T-helper 2 cell treated with Interferon-gamma antibody and Interleukin-4, amounts not matched to agents 5 μg/mL and 100 μg/mL, for 36 hours (primary cell): ENCODE data around the gene GRID1.

ENCODE experiments used
- DNase-seq: peaks from one replicate; pipeline ENCODE4 v3.0.0; 2021; ENCODE audit warnings: low spot score
- H3K27ac Mint-ChIP-seq: one replicate; pipeline ENCODE4 v1.8.0; 2021; ENCODE audit warnings: mild to moderate bottlenecking, mixed read lengths
- H3K27me3 Mint-ChIP-seq: one replicate; pipeline ENCODE4 v1.8.0; 2021; ENCODE audit warnings: low read depth, mixed read lengths
- H3K36me3 Mint-ChIP-seq: one replicate; pipeline ENCODE4 v1.8.0; 2021; ENCODE audit warnings: low read depth, mixed read lengths
- H3K4me1 Mint-ChIP-seq: one replicate; pipeline ENCODE4 v1.8.0; 2021; ENCODE audit warnings: low read depth, mixed read lengths
- H3K4me3 Mint-ChIP-seq: one replicate; pipeline ENCODE4 v1.8.0; 2022; ENCODE audit warnings: mild to moderate bottlenecking, moderate library complexity, mixed read lengths
- H3K9me3 Mint-ChIP-seq: one replicate; pipeline ENCODE4 v1.8.0; 2021; ENCODE audit warnings: mixed read lengths

GRID1 gene

GRCh38 chr10:86360657-86361056 lies 5.9 kb downstream of the GRID1 start:
- Mint-ChIP-seq H3K4me1 (peaks cover 5% of the 10 kb centered on the region), H3K27me3 (peaks cover 52% of the 10 kb centered on the region), H3K4me3 (no peak overlapping the region), H3K36me3 (peaks cover 1% of the 10 kb centered on the region), H3K27ac (no peak overlapping the region), H3K9me3 (no peaks in the 10 kb centered on the region)
- no peak for DNase-seq

- Mint-ChIP-seq H3K27me3 (peaks cover 45% of the 10 kb centered on the region), H3K27ac (no peak overlapping the region), H3K9me3 (no peaks in the 10 kb centered on the region), H3K36me3 (peaks cover 1% of the 10 kb centered on the region), H3K4me3 (no peak overlapping the region), H3K4me1 (peaks cover 2% of the 10 kb centered on the region)
- no peak for DNase-seq
These were observed 6.6 kb downstream of the GRID1 start for GRCh38 chr10:86359954-86360353.

- Mint-ChIP-seq H3K27ac (no peak overlapping the region), H3K36me3 (peaks cover under 1% of the 10 kb centered on the region), H3K27me3 (peaks cover 37% of the 10 kb centered on the region), H3K4me1 (peaks cover under 1% of the 10 kb centered on the region), H3K4me3 (no peak overlapping the region), H3K9me3 (no peaks in the 10 kb centered on the region)
- DNase-seq = no peak
These were observed 7.5 kb downstream of the GRID1 start for GRCh38 chr10:86359111-86359510.

GRCh38 chr10:86357676-86358075 lies 8.9 kb downstream of the GRID1 start:
- Mint-ChIP-seq H3K27me3 (peaks cover 28% of the 10 kb centered on the region), H3K36me3 (no peaks in the 10 kb centered on the region), H3K4me1 (no peaks in the 10 kb centered on the region), H3K4me3 (no peak overlapping the region), H3K9me3 (no peaks in the 10 kb centered on the region), H3K27ac (no peak overlapping the region)
- no peak for DNase-seq

- no peak overlapping the region for H3K4me3 Mint-ChIP-seq
- peaks cover 21% of the 10 kb centered on the region for H3K27me3 Mint-ChIP-seq
- DNase-seq = no peak
- no peak overlapping the region for H3K27ac Mint-ChIP-seq
- no peaks in the 10 kb centered on the region for H3K36me3 Mint-ChIP-seq
- H3K9me3 Mint-ChIP-seq = no peaks in the 10 kb centered on the region
- no peaks in the 10 kb centered on the region for H3K4me1 Mint-ChIP-seq
These were observed 9.6 kb downstream of the GRID1 start for GRCh38 chr10:86357041-86357440.

- DNase-seq = no peak
- Mint-ChIP-seq H3K27me3 (peaks cover 15% of the 10 kb centered on the region), H3K4me1 (no peaks in the 10 kb centered on the region), H3K4me3 (no peak overlapping the region), H3K27ac (no peak overlapping the region), H3K9me3 (no peaks in the 10 kb centered on the region), H3K36me3 (no peaks in the 10 kb centered on the region)
These were observed 10.3 kb downstream of the GRID1 start for GRCh38 chr10:86356296-86356695.

- H3K27me3 Mint-ChIP-seq = peaks cover 10% of the 10 kb centered on the region
- no peaks in the 10 kb centered on the region for H3K9me3 Mint-ChIP-seq
These were observed 11.0 kb downstream of the GRID1 start for GRCh38 chr10:86355571-86356038.

GRCh38 chr10:86354761-86355540 lies 11.6 kb downstream of the GRID1 start:
- no peak for DNase-seq
- no peaks in the 10 kb centered on the region for H3K36me3 Mint-ChIP-seq
- H3K4me1 Mint-ChIP-seq = no peaks in the 10 kb centered on the region
- no peak overlapping the region for H3K27ac Mint-ChIP-seq
- no peak overlapping the region for H3K4me3 Mint-ChIP-seq
- H3K9me3 Mint-ChIP-seq = no peaks in the 10 kb centered on the region
- H3K27me3 Mint-ChIP-seq = peaks cover 7% of the 10 kb centered on the region

More at GRCh38 chr10:86355571-86356038, 11.0 kb downstream of the GRID1 start:
- Mint-ChIP-seq H3K36me3 (no peaks in the 10 kb centered on the region), H3K4me1 (no peaks in the 10 kb centered on the region), H3K27ac (no peak overlapping the region), H3K4me3 (no peak overlapping the region)
- no peak for DNase-seq

- H3K4me3 Mint-ChIP-seq = no peak overlapping the region
- no peaks in the 10 kb centered on the region for H3K4me1 Mint-ChIP-seq
- no peak overlapping the region for H3K27ac Mint-ChIP-seq
- H3K36me3 Mint-ChIP-seq = no peaks in the 10 kb centered on the region
- no peak for DNase-seq
- H3K27me3 Mint-ChIP-seq = peaks cover 2% of the 10 kb centered on the region
- no peaks in the 10 kb centered on the region for H3K9me3 Mint-ChIP-seq
These were observed 12.8 kb downstream of the GRID1 start for GRCh38 chr10:86353506-86354485.

- no peaks in the 10 kb centered on the region for H3K4me1 Mint-ChIP-seq
- H3K4me3 Mint-ChIP-seq = no peak overlapping the region
- no peak overlapping the region for H3K27ac Mint-ChIP-seq
- H3K27me3 Mint-ChIP-seq = peaks cover 2% of the 10 kb centered on the region
- no peaks in the 10 kb centered on the region for H3K36me3 Mint-ChIP-seq
- H3K9me3 Mint-ChIP-seq = no peaks in the 10 kb centered on the region
- no peak for DNase-seq
These were observed 15.7 kb downstream of the GRID1 start for GRCh38 chr10:86350897-86351296.

GRCh38 chr10:86349940-86350630 lies 16.5 kb downstream of the GRID1 start:
- Mint-ChIP-seq H3K27me3 (peaks cover 2% of the 10 kb centered on the region), H3K4me1 (no peaks in the 10 kb centered on the region), H3K4me3 (no peak overlapping the region), H3K9me3 (no peaks in the 10 kb centered on the region), H3K27ac (no peak overlapping the region), H3K36me3 (no peaks in the 10 kb centered on the region)
- no peak for DNase-seq

- H3K27me3 Mint-ChIP-seq = peaks cover 2% of the 10 kb centered on the region
- no peaks in the 10 kb centered on the region for H3K9me3 Mint-ChIP-seq
- no peak overlapping the region for H3K4me3 Mint-ChIP-seq
- no peaks in the 10 kb centered on the region for H3K4me1 Mint-ChIP-seq
- no peak overlapping the region for H3K27ac Mint-ChIP-seq
- no peak for DNase-seq
- H3K36me3 Mint-ChIP-seq = no peaks in the 10 kb centered on the region
These were observed 17.1 kb downstream of the GRID1 start for GRCh38 chr10:86349474-86349873.

GRCh38 chr10:86348321-86349210 lies 18.0 kb downstream of the GRID1 start:
- H3K27ac Mint-ChIP-seq = no peak overlapping the region
- no peaks in the 10 kb centered on the region for H3K4me1 Mint-ChIP-seq
- DNase-seq = no peak
- no peaks in the 10 kb centered on the region for H3K9me3 Mint-ChIP-seq
- no peak overlapping the region for H3K4me3 Mint-ChIP-seq
- H3K27me3 Mint-ChIP-seq = peaks cover 2% of the 10 kb centered on the region
- H3K36me3 Mint-ChIP-seq = no peaks in the 10 kb centered on the region
